Skeletal muscle cell (primary cell): ENCODE results near the gene SEZ6.
A peak's percentile ranks its signal among the peaks of the same experiment; 100 is the strongest.

Experiments used
- DNase-seq: peaks from one replicate; pipeline ENCODE4 v3.0.0-alpha.2; 2010; ENCODE audit warnings: low read depth
- H3K4me3 ChIP-seq: 2 replicates; pipeline ENCODE4 v1.5.1; 2011; ENCODE audit warnings: low read depth, mild to moderate bottlenecking, control low read depth, low read length, moderate library complexity

The SEZ6 gene

DNA sequence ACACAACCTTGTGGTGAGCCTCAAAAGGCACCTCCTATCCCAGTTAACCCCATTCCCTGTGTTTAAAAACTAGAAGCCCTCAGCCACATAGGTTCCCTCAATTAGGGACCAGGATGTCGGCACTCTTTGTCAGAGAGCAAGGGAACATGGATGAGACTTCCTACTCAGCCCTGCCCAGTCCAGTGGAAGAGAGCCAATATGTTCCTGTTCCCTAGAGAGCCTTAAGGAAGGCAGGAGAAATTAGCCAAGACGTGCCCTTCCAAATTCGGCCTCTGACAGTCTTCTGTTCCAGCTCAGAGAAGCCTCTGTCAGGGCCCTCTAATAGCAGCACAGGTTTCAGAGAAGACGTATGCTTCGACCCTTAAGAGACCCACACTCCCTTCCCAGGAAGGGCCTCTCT, 88.4 kb downstream of the SEZ6 start:
- no peak overlapping the region for H3K4me3 ChIP-seq
- no peak for DNase-seq

DNA sequence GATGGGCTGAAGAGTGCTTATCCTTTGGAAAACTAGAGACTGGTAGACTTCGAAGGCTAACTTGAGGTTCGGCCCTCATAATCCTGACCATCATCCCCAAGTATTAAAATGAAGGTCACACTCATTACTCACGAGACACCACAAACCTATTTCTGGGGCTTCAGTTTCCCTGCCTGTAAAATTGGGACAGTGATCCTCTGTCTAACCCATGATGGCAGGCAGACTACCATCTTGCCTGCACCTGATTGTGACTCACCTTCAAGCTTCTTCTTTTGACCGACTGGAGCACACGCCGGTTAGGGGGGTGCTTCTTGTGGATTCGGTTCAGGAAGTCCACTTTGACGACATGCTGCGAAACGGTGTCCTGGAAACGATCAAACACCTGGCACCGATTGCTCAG, 88.8 kb downstream of the SEZ6 start:
- no peak for DNase-seq

DNA sequence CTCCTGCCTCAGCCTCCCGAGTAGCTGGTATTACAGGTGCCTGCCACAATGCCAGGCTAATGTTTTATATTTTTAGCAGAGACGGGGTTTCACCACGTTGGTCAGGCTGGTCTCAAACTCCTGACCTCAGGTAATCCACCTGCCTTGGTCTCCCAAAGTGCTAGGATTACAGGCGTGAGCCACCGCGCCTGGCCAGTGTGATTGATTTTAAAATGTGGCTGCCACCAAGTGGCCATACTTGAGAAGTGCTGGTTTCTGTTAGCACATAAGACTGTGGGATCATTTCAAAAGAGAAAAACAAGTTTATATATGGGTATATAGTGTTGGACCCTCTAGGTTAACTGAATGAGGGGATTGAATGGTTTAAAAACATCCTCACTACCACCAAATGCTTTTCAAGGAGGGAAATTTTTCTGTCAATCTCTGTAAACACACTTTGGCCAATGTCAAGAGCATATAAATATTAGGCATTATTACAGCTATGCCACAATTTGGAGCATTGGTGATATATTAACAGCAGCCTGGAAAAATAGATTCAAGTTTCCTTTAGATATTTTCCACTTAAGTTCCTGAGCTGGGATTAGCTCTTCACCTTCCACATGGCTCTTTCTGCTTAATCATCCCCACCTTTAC, 89.4 kb downstream of the SEZ6 start:
- no peak for DNase-seq
- H3K4me3 ChIP-seq: no peak overlapping the region

More for the DNA sequence above, 88.8 kb downstream of the SEZ6 start:
- H3K4me3 ChIP-seq: no peak overlapping the region

DNA sequence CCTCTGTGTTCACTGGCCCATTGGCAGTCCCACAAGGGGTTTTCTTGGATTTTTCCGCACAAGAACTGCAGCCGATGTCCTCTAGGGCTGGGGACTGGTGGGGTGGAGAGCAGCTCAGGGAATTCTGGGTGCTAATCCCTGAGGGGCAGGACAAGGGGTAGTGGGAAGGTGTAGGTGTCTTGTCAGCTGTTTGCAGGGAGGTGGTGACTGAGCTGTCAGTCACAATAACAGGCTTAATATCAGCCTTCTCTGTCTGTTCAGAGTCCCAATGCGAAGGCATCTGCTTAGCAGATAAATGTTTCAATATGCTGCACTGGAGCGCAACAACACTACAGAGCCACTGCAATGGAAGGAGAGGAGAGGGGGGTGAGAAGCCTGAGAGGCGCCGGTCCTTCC, 92.9 kb downstream of the SEZ6 start:
- no peak for DNase-seq
- H3K4me3 ChIP-seq: no peak overlapping the region

DNA sequence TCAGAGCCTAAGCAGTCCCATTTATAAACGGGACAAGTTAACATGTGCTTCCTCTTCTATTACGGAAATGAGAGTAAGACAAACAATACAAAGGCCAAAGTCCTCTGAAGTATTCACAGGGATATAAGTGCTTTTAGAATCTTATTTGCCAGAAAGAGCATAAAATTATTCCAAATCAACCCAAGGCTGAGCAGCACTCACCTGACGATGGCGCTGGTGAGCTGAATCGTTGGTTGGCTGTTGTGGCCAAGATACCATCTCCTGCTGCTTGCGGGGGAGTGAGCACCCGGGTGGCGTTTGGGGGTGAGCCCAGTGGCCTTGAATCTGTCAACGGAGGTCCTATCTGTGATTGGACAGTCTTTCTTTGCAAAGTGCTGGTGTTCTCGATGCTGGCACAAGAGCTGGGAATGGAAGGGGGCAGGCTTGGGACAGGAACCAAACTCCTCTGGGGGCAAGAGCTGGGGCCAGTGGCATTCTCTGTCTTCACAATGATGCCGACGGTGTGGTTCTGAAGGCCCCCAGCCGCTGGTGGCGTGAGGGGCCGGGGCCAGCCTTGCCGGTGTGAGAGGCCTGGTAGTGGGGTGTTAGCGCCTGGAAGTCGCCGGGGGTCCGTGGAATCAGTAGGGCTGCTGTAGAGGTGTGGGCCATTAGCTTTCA, 93.4 kb downstream of the SEZ6 start:
- no peak overlapping the region for H3K4me3 ChIP-seq
- DNase-seq: no peak

DNA sequence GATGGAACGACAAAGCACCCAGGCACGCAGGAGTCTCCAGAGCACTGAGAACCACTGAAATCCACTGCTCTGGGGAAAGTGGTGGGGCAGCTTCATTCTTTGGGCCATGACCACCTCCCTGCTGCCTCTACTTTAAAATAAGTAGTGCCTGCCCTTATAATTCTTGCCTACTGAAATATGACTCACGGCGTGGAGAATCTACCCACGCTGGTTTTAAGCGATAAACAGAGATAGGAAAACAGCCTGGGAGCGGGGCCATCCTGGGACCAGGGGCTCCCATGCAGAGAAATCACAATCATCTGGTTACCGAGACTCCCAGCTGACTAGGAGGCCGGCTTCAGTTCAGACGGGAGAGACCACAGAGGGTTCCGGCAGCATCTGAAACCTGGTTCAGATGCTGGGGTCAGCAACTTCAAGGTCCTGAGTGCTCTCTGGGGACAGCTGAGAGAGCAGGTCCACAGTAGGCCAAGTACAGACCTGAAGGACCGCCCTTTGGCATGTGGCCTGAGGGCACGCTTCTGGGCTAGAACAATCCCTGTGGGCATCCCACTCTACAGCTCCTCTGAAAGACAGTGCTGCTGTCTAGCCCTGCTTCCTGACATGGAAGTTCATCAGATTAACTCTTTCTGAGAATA, 94.3 kb downstream of the SEZ6 start:
- no peak for DNase-seq
- H3K4me3 ChIP-seq: no peak overlapping the region

DNA sequence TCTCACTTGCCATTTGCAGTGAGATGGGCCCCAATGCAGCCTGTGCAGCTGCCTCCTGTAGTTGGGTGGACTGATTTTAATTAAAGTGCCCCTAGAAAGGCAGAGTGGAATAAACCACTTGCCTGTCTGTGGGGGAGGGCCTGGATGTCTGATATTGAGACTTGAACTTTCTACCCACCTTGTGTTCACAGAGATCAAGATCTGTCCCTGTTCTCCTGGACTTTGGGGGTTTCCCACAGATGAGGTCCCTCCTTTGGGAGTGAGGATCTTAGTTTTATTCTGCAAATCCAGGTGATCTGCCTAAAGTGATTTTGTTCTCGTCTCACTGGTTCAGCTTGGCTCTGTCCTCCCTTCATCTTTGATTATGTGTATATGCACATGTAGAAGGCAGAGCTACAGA, 95.3 kb downstream of the SEZ6 start:
- DNase-seq: no peak
- no peak overlapping the region for H3K4me3 ChIP-seq

DNA sequence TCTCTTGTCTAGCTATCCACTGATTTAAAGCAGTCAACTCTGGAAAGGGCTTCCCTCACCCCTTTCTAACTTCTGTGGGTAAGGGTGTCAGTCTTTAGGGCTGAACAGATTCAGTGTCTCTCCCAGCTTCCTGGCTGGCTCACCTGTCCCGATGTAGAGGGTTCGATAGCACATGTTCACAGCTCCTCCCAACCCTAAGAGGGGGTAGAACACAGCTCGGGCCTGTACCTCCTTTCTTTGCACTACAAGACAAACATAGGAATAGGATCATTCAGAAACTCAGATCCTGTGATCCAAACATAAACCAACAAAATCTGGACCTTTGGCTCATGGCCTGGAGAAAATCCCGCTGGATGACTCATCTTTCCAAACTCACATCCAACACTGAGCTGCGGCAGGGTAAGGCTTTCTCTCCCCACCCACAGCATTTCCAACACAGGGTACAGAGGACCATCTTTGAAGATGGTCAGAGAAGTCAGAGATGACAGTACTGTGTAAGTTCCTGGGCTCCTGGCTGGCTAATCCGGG, 97.1 kb downstream of the SEZ6 start:
- peak; percentile 36 for DNase-seq
- H3K4me3 ChIP-seq: no peak overlapping the region

DNA sequence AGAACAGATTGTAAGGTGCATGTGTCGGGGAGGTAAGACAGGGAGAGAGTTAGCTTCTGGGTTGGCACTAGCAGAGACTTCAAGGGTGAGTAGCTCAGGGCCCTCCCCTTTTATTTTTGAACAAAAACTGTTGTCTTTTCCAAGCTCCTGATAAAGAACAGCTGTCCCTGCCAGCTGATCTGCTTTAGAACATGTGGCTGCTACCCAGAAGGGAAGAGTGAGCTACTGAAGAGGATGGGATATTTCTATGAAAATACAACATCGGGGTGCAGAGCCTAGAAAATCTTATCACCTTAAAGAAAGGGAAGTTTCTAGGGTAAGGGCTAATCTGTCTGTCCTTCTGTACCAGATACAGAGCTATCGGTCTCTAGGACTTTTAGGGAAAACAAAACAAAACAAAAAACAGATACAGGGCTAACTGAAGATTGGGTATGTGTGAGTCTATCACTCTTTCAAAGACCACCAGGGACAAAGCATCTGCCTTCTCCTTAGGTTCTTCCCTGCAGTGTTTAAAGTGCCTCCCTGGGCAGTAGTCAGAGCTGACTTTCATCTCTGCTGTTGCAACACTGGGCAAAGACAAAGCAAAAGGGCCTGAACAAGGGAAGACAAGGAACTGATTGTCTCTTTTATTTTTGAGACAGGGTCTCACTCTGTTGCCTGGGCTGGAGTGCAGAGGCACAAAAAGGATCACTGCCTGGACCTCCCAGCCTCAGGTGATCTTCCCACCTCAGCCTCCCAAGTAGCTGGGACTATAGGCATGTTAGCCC, 97.9 kb downstream of the SEZ6 start:
- no peak for DNase-seq
- H3K4me3 ChIP-seq: no peak overlapping the region

DNA sequence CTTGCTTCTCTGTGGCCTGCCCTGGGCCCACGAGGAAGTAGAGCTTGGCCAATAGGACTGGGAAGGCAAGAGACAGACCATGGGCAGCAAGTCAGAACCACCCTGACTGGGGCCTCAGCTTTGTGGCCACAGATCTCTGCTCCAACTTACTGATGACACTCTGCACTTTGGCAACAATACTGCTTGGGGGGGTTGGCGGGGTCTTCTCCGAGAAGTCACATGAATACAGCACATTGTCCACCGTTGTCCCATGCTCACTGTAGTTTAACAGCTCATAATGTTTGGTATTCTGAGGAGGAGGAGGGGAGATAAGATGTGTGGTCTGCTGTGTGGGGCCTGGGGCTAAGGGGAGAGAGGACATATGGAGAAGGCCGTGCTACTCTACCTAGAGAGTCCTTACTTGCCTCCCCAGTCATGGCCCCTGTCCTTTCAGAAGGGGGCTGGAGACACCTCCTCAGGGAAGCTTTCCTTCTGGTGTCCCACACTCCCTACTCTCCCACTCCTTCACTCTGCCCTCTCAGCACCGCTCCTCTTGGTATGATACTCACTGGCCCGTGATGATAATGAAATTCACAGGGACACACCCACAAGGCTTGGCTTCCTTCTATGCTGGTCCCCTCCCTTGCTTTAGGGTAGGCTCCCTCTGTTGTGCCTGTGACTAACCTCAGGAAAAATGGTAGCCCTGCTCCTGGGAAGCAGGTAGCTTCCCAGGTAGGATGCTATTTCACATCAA, 99.0 kb downstream of the SEZ6 start:
- H3K4me3 ChIP-seq: no peak overlapping the region
- no peak for DNase-seq

DNA sequence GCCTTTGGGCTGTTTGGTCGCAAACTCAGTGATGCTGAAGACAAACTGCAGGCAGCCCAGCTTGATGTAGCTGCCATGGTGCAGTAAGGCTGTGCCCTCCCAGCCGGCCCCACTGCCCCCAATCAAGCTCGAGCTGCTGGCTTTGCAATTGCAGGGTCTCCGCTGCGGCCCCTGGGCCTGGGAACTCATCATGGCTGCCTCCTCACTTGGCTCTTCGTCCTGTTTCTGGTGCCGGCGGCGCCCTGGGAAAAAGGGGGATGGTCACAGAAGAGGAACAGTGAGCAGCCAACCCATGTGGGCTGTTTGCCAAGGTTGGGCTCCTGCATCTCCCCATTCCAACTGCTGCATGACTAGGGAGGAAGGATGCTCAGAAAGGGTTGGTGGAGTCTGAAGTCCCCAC, 99.6 kb downstream of the SEZ6 start:
- no peak overlapping the region for H3K4me3 ChIP-seq
- DNase-seq: no peak
